Kidney tubule cell (primary cell): ENCODE data around the gene TEX22.

ENCODE experiments used
- DNase-seq: peaks from one replicate; pipeline ENCODE4 v3.0.0-alpha.2; 2018; ENCODE audit warnings: low spot score

The TEX22 gene

GRCh38 chr14:105439710-105440553 is 41.6 kb downstream of the TEX22 start:
- DNase-seq = no peak

DNA sequence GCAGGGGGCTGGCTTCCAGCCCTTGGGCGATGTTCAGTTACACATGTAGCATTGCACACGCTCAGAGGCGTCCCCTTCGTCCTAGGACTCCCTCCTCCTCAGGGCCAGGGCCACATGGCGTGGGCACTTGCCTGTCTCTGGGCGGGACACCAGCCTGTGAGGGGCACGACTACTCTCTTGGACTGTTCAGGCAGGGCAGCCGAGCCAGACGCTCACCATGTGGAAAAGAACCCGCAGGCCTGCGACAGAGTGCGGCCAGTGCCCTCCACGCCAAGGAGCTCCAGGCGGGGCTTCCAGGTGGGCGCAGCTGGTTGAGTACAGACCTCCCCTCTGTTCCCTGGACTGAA is 42.2 kb downstream of the TEX22 start:
- no peak for DNase-seq

DNA sequence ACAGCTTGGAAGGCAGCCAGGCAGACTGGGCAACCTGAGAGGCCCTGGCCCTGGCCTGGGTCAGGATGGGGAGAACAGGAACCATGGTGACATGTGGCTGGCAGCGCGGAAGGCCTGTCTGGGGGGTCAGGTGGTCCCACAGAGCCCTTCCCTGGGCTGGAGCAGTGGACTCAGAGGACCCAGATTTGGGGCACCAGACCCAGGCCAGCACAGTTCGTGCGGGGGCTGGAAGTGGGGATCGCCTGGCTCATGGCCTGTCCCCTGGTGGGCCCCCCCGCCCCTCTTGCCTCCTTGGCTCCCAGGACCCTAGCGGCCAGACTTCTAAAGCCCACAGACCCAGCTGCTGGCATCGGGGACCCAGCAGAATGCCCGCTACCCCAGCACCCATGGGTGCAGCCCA is 42.7 kb downstream of the TEX22 start:
- no peak for DNase-seq

GRCh38 chr14:105442125-105442524 is 43.8 kb downstream of the TEX22 start:
- no peak for DNase-seq

- DNase-seq = no peak
Measured at GRCh38 chr14:105442834-105443233, 44.5 kb downstream of the TEX22 start.

GRCh38 chr14:105444859-105445258 is 46.5 kb downstream of the TEX22 start:
- no peak for DNase-seq

GRCh38 chr14:105445290-105445689 is 47.0 kb downstream of the TEX22 start:
- no peak for DNase-seq

DNA sequence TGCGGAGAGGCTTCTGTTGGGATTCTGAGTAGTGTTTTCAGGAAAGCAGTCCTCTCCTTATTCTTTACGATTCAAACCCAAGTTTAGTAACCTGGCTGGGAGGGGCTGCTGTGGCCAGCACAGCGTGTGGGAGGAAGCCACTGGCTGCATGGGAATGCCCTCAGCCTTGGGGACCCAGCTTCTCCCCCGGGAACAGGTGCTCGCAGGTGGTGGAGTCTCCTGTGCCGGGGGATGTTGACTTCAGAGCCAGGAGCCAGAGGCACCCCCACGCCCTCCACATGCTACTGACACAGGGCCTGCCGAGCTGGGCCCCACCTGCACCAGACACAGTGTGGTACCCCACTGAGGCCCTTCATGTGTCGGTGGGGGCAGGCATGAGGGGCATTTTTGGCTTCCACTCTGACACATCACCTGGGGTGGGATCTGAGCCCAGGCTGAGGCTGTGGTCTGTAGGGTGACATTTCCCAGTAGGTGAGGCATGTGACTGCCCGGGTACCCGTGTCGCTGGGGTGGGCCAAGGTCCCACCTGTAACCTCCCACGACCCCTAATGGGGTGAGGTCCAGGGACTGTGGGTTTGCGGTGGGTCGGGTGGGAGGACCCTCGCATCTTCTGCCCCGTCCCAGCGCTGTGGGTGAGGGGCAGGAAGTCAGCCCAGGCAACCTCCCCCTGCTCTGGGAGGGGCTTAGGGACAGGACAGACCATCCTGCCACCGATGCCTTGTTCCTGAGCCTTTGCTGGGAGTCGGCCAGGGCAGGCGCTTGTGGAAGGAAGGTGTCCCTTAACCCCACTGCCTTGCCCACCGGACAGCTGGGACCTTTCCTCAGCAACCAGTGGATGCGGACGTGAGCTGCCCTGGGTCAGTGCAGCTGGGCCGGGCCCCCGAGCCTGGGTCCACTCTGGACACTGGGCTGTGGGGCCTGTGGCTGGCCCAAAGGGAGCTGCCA is 47.8 kb downstream of the TEX22 start:
- no peak for DNase-seq

DNA sequence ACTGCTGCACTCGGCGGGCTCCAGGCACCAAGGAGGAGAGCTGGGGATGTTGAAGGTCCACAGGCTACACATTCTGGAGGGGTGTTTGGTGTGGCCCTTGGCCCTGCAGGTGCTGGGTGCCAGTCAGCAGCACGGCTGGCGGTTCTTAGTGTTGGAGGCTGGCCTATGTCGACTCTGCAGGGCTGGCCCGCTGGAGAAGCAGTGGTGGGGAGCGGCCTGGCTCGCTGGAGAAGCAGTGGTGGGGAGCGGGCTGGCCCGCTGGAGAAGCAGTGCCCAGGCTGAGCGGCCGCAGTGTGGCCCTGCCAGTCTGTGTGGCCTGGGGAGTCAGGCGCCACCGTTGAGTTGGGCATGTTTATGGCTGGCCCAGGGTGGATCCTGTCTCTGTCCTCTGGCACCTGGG is 48.6 kb downstream of the TEX22 start:
- no peak for DNase-seq

GRCh38 chr14:105447651-105448640 is 49.6 kb downstream of the TEX22 start:
- DNase-seq = no peak

DNA sequence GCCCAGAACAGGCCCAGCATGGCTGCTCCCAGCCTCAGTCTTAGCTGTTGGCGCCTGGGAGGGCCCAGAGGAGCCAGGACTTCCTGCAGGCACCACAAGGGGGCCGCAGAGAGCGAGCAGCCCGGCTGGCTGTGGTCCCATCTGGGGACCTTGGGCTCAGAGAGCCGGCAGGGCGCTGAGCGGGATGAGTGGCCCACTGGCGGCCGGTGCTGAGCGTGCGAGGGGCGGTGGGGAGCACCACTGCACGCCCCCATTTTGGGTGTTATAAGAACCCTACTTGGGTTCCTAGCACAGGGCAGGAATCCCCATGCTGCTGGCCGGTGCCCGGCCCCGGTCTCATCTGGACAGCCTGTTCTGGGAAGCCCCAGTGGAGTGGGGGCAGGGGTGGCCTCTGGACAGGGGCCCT is 50.4 kb downstream of the TEX22 start:
- DNase-seq = peak; percentile 60

DNA sequence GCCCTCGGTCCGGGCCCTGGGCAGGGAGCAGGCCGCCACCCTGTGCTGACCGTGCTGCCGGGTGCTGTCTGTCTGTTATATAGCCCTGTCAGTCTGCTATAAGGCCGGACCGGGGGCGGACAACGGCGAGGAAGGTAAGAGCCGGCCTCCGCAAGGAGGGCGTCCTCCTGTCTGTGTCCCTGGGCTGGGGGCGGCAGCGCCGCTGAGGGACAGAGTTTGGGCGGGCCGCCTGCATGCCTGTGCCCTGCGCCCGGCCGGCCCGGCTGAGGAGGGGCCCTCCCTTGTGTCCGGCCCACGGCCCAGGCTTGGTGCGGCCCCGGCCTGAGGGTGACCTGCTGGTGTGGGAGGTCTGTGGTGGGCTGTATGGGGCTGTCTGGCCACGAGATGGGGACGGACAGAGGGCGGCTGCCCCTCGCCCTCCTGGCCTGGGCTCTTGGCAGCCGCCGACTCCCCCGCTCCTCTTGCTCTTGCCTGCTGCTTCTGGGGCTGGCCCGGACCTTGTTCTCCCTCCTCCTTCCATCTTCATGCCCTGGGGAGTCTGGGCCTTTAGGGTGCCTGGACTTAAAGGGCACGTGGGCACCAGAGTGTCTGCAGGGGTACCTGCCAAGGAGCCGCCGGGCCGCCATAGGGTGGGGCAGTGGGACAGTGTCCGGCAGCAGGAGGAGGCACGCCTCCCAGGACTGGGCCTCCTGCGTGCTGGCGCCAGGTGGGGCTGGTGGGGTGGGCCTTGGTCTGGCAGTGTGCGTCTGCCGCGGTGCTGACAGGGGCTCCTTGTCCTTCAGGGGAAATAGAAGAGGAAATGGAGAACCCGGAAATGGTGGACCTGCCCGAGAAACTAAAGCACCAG is 51.2 kb downstream of the TEX22 start:
- DNase-seq = no peak

- DNase-seq = no peak
Measured at GRCh38 chr14:105450123-105450505, 51.8 kb downstream of the TEX22 start.

DNA sequence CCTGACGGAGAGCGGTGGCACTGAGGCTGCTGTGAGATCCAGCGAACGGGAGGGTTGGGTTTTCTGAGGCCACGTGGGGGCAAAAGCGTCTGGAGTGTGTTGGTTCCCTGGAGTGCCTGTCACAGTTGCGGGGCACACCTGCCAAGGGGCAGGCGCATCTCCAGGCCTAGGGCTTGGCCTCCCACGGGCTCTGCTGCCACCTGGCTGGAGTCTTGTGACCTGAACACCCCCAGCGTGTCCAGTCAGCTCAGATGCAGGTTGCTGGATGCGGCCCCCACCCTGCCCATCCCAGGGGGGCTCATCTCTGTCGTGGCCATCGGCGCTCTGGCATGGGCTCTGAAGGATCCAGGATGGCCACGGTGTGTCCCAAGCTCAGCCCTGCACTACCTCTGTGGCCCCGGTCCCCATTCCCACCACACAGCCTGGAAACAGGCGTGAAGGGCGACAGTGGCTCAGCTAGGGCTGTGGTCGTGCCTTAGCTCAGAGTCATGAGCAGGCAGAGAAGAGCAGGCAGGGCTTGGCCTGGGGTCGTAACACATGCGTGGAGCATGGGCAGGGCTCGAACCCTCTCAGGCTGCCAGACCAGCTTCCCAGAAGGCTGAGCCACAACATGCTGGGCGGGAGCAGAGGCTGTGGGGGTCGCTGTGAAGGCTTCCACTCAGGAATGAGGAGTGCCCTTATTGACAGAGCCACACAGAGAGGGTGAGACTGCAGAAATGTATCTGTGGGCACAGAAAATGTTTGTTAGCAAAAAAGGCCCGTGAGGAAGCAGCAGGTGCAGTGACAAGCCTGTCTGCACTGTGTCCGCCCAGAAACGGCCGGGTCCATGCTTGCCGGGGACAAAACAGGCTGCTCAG is 52.8 kb downstream of the TEX22 start:
- DNase-seq = no peak

DNA sequence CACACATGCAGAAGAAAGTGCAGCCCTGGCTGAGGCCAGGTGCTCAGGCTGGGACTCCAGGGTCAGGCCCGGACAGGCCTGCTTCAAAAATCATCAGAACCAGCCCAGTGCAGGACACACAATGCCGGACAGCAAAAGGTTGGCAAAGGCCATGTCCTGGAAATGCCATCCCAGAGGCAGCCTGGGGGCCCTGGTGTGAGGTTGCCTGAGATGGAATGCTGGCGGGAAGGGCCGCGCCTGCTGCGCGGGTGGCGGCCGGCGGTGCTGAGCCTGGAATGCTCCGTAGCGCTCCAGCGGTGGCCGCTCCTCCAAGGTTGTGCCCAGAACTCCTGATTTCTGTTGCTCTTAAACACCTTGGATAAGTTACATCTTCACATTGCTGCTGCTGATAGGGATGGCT is 54.6 kb downstream of the TEX22 start:
- DNase-seq = no peak

- no peak for DNase-seq
Measured at GRCh38 chr14:105453847-105454246, 55.5 kb downstream of the TEX22 start.

GRCh38 chr14:105455086-105455640 is 56.8 kb downstream of the TEX22 start:
- no peak for DNase-seq

DNA sequence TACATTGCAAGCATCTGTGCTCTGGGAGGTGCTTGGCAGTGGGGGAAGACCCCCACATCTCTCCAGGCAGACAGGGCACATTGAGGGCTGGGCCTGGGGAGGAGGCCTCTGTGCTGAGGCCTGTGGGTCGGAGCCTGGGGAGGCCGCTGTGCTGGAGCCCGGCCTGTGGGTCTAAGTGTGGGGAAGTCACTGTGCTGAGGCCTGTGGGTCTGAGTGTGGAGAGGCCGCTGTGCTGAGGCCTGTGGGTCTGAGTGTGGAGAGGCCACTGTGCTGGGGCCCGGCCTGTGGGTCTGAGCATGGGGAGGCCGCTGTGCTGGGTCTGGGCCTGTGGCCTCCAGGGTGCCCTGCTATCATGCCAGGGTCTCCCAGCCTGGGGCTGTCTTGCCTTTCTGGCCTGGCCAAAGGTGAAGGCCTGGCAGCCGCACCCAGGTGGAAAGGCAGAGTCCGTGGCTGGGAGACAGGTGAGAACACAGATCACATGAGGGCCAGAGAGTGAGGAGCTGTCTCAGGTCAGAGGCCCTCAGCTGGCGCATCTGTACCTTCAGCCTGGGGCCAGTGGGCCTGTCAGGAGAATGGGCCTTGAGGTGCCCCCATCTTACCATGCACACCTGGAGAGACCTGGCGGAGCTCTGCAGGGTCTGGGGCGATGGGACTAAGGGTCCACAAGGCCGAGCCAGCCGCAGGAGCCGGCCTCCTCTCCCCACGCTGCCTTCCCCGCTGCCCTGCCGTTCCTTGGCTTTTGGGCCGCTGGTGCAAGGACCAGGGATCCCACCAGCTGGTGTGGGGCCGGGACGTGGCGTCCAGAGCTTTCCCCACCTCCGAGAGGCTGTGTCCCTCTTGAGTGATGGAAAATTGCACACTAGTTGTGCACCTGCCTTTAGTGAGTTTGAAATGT is 57.7 kb downstream of the TEX22 start:
- DNase-seq = no peak
